Stimulated activated CD8-positive, alpha-beta memory T cell treated with anti-CD3 and anti-CD28 coated beads, Interleukin-7, amount 100 ng/mL, for 1 hour (primary cell): Measurements from ENCODE around the gene MRPL52.
"Not testable (repeated sequence)": the region's sequence is repeated elsewhere in the genome, so short reads cannot be mapped to it uniquely, and the experiment has no call there.

Experiments used
- DNase-seq, 2 donors: peaks; one replicate each; pipeline ENCODE4 v3.0.0-alpha.2; 2020; ENCODE audit warnings: low read depth in 2 of 2

Gene MRPL52

DNA sequence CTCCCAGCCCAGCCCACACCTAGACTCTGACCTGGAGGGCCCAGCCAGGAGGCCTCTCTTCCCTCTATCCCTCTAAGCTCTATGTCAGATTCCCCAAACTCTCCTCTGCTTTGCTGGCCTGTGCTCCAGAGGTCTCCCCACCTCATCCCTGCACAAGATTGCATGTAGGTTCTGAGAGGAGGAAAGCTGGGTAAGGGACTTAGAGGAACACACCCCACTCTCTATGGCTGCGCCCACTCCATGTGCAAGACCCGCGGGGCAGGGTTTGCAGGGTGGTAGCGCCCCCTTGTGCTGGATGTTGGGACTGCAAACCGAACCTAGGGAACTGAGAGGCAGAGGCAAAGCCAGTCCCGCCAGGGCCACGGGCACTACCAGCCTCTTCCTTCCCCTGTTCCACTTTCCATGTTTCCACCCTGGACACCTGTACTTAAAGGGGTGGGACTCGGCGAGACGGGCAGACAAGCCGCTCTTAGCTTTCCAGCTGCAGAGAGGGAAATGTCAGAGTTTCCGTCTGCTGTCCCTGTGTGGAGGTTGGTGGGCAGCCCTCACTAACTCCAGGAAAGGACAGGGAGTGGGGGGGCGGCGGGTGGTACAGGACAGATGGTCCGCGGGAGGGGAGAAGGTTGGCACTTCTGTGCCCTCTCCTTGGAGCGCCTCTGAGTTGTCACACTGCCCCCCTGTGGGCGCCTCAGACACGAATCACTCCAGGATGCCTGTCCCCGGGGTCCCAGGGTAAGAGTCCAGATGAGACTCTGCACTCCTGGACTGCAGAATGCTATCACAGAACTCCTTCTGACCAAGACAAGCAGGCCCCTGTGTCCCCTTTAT, 23.5 kb downstream of the MRPL52 start:
- peak; percentile 78 to 94 for DNase-seq

DNA sequence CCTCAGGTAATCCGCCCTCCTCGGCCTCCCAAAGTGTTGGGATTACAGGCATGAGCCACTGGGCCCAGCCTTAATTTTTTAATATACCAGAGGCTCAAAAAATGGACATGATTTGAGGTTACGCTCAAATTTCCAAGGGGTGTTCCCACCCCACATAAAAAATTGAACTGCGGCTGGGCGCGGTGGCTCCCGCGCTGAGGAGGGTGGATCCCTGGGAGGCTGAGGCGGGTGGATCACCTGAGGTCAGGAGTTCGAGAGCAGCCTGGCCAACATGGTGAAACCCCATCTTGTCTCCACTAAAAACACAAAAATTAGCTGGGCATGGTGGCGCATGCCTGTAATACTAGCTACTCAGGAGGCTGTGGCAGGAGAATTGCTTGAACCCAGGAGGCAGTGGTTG, 24.6 kb downstream of the MRPL52 start:
- not testable (repeated sequence) for DNase-seq

DNA sequence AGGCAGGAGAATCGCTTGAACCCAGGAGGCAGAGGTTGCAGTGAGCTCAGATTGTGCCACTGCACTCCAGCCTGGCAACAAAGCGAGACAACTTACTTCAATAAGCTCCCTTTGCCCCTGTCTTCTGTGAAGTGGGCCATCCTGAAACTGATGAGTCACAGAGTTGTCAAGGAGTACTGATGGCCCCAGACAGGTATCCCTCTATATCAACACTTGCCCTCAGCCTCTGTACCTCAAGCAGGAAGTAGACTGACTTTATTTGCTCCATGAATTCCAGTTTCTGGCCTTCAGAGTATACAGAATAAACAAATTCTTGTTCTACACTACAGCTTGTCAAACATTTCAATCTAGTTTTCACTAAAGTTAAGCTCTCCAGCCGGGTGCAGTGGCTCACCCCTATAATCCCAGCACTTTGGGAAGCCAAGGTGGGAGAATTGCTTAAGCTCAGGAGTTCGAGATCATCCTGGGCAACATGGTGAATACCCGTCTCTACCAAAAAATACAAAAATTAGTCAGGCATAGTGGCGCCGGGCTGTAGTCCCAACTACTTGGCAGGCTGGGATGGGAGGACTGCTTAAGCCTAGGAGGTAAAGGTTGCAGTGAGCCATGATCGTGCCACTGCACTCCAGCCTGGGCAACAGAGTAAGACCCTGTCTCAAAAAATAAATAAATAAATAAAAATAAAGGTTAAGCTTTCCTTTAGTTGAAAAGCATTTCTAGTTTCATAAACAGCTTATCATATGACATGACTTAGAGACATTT, 25.5 kb downstream of the MRPL52 start:
- no peak for DNase-seq

DNA sequence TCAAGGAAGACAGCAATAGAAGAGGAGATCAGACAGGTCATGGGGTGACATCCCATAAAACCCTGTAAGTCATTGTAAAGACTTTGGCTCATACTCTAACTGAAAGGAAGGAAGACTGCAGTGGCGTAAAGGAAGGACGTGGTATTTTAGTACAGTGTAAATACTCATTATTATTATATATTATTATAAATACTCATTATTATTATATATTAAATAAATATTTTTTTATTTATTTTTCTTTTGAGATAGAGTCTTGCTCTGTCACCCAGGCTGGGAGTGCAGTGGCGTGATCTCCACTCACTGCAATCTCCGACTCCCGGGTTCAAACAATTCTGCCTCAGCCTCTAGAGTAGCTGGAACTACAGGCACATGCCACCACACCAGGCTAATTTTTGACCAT, 26.7 kb downstream of the MRPL52 start:
- no peak for DNase-seq

DNA sequence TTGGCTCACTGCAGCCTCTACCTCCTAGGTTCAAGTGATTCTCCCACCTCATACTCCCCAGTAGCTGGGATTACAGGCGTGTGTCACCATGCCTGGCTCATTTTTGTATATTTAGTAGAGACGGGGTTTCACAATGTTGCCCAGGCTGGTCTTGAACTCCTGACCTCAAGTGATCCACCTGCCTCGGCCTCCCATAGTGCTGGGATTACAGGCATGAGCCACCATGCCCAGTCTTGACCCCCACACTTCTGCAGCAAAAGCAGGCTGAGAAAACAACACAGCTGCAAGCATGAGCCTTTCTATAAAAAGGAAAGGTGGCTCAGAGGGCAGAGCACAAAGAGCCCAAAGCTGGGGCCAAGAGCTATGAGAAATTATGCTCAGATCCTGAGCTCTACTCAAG, 30.7 kb downstream of the MRPL52 start:
- not testable (repeated sequence) for DNase-seq

DNA sequence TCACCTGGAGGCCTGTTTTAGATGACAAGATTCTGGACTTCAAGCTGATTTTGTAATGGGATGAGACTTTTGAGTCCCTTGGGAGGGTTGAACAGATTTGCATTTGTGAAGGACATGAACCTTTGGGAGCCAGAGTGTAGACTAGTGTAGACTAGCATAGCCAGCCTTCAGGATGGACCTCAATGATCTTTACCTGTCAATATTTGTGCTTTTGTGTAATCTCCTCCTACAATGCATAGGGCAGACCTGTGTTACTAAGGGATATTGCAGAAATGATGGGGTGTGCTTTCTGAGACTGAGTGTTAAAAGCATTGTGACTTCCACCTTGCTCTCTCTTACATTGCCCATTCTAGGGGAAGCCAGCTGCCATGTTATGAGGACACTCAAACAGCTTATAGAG, 32.0 kb downstream of the MRPL52 start:
- DNase-seq, result no peak

DNA sequence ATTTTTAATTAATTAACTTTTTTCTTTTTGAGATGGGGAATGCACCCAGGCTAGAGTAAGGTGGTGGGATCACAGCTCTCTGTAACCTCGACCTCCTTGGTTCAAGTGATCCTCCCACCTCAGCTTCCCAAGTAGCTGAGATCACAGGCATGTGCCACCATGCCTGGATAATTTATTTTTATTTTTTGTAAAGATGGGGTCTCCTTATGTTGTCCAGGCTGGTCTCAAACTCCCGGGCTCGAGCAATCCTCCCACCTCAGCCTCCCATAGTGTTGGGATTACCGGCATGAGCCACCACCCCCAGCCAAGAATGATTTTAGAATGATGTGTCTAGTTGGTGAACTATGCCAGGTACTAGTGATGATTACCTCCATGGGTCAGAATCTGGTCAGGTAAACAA, 35.3 kb downstream of the MRPL52 start:
- no peak for DNase-seq

DNA sequence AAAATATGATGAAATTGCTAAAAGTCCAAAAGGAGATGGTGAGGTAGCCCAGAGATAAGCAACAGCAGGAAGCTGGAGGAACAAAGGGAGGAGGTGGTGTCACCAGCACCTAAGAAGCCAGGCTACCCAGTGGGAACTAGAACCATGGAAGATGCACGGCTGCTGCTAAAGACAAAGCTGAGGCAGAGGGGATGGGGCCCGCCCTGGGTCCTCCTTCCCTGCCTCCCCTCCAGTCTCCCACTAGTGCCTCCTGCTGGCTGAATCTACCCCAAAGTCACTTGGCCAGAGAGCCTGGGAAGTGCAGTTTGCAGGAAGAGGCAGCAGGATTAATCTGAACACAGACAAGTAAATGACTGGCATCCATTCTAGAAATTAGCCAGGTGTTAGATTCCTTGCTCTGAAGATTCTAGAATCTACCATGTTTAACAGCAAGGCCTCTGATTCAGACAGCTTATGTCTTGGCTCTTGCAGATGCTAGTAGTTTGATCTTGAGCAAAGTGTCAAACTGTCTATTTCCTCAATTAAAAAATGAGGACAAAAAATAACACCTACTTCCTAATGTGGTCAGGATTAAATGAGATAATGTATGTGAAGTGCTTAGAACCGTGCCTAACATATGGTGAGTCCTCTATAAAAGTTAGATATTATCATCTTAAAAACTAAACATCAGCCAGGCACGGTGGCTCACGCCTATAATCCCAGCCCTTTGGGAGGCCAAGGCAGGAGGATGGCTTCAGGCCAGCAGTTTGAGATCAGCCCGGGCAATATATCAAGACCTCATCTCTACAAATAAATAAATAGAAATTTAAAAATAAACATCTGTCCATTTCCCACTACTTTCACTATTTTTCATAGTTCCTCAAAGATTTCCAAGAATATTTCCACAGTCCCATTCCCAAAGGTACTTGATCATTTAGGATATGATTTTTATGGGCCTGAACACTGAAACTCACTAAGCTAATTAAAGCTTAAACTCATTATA, 36.0 kb downstream of the MRPL52 start:
- DNase-seq, result no peak

DNA sequence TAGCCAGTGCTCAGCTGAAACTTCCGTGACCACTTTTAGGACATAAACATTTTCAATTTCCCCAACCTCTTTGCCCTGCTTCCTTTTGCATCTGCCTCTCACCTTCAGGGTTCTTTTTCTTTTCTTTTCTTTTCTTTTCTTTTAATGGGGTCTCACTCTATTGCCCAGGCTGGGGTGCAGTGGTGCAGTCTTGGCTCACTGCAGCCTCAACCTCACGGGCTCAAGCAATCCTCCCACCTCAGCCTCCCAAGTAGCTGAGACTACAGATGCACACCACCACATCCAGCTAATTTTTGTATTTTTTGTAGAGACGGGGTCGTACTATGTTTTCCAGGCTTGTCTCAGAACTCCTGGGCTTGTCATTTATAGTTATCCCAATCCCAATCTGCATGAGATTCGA, 37.2 kb downstream of the MRPL52 start:
- no peak for DNase-seq

DNA sequence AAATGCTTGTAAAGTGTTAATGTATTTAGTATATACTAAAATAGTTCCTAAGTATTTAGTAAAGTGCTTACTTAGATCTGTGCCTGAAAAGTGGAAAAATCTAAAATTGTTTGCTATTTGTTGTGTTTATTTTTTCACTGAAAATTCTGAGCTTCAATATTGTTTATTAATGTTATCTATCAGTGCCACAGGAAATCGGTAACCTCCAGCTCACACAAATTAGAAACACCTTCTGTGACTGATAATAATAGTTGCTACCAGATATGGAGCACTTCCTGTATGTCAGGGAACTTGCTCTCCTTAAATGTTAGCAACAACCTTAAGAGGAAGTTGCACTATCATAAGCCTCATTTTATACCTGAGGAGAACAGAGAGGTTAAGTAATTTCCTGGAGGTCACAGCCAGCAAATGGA, 41.1 kb downstream of the MRPL52 start:
- no peak for DNase-seq

DNA sequence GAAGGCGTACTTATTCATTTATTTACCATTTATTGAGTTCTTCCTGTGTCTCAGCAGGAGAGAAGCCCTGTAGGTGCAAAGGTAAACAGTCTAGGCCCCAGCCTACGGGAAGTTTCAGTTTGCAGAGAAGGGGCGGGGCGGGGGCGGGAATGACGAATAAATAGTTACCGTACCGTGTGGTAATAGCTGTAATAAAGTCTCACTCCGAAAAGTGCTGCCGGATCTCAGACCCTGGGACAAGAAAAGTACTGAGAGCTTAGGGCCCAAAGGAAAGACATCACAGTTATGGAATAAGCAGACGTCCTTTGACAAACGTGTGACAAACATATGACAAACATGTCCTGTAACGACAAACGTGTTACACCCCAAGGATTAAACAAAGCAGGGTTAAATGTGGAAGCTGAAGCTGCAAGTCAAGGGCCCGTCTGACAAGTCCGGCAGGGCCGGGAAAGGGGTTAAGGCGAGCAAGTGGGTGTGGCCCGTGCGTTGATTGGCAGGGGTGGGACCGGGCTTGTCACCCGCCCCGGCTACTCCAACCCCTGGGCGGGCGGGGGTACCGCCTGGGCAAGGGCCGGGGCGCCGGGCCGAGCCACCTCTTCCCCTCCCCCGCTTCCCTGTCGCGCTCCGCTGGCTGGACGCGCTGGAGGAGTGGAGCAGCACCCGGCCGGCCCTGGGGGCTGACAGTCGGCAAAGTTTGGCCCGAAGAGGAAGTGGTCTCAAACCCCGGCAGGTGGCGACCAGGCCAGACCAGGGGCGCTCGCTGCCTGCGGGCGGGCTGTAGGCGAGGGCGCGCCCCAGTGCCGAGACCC, 41.7 kb downstream of the MRPL52 start, which contains the start of gene LRP10:
Gene LRP10, plus strand, starts transcription at position 517 of the 809 bp plus-strand sequence. CDS start 564 bp downstream, outside the sequence.
- DNase-seq, result peak; percentile 44 to 54

DNA sequence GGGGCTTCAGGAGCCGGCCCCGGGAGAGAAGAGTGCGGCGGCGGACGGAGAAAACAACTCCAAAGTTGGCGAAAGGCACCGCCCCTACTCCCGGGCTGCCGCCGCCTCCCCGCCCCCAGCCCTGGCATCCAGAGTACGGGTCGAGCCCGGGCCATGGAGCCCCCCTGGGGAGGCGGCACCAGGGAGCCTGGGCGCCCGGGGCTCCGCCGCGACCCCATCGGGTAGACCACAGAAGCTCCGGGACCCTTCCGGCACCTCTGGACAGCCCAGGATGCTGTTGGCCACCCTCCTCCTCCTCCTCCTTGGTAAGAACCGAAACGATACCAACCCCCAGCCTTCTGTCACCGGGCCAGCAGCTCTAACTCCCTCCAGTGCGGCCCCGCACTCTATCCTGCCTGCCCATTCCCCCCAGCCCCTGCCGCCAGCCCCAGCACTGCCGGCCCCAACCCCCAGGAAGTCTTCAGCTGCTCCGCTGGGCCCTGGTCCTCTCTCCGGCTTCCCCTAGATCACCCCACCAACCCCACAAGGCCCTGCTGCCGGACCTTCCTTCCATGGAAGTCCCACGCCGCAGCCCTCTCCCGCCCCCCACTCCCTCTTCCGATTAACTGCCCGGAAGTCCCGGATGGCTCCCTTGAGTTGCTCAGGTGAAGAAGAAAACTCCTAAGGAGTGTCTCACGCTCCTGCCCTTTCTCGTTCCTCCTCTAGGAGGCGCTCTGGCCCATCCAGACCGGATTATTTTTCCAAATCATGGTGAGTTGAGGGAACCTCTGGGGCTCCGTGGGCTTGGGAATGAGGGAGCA, 42.5 kb downstream of the MRPL52 start:
- peak; percentile 54 to 59 for DNase-seq

DNA sequence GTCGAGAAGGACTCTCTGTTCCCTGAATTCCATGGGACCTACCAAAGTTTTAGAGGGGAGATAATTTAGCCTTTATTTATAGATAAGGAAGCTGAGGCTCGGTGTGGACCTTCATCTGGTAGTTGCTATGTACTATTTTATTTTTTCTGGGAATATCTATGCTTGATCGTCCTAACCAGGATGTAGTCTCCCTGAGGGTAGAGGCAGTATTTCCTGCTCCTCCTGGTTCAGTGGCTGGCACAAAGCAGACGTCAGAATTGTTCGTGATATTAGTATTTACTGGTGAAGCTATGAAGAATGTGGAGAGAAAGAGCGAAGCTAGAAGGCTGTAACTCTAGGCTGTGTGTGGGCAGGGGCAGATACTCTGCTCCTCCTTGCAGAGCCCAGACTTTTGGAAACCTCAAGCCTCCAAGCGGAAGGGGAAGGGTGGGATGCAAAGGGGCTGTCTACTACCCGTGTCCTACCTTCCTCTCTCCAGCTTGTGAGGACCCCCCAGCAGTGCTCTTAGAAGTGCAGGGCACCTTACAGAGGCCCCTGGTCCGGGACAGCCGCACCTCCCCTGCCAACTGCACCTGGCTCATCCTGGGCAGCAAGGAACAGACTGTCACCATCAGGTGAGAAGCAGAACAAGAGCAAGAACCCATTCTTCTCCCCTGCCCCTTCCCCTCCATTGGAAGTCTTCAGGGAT, 43.3 kb downstream of the MRPL52 start:
- DNase-seq, result no peak

DNA sequence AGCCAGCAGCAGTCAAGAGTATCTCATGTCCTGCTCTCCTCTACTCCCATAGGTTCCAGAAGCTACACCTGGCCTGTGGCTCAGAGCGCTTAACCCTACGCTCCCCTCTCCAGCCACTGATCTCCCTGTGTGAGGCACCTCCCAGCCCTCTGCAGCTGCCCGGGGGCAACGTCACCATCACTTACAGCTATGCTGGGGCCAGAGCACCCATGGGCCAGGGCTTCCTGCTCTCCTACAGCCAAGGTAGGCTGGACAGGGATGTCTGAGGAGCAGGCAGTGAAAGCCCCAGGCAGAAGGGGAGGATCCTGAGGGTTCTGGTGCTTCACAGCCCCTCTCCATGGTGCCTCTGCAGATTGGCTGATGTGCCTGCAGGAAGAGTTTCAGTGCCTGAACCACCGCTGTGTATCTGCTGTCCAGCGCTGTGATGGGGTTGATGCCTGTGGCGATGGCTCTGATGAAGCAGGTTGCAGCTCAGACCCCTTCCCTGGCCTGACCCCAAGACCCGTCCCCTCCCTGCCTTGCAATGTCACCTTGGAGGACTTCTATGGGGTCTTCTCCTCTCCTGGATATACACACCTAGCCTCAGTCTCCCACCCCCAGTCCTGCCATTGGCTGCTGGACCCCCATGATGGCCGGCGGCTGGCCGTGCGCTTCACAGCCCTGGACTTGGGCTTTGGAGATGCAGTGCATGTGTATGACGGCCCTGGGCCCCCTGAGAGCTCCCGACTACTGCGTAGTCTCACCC, 45.5 kb downstream of the MRPL52 start:
- no peak for DNase-seq

DNA sequence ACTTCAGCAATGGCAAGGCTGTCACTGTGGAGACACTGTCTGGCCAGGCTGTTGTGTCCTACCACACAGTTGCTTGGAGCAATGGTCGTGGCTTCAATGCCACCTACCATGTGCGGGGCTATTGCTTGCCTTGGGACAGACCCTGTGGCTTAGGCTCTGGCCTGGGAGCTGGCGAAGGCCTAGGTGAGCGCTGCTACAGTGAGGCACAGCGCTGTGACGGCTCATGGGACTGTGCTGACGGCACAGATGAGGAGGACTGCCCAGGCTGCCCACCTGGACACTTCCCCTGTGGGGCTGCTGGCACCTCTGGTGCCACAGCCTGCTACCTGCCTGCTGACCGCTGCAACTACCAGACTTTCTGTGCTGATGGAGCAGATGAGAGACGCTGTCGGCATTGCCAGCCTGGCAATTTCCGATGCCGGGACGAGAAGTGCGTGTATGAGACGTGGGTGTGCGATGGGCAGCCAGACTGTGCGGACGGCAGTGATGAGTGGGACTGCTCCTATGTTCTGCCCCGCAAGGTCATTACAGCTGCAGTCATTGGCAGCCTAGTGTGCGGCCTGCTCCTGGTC, 46.1 kb downstream of the MRPL52 start:
- DNase-seq, result no peak

DNA sequence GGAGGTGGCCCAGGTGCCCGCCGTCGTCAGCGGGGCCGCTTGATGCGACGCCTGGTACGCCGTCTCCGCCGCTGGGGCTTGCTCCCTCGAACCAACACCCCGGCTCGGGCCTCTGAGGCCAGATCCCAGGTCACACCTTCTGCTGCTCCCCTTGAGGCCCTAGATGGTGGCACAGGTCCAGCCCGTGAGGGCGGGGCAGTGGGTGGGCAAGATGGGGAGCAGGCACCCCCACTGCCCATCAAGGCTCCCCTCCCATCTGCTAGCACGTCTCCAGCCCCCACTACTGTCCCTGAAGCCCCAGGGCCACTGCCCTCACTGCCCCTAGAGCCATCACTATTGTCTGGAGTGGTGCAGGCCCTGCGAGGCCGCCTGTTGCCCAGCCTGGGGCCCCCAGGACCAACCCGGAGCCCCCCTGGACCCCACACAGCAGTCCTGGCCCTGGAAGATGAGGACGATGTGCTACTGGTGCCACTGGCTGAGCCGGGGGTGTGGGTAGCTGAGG, 47.4 kb downstream of the MRPL52 start:
- DNase-seq, result no peak

DNA sequence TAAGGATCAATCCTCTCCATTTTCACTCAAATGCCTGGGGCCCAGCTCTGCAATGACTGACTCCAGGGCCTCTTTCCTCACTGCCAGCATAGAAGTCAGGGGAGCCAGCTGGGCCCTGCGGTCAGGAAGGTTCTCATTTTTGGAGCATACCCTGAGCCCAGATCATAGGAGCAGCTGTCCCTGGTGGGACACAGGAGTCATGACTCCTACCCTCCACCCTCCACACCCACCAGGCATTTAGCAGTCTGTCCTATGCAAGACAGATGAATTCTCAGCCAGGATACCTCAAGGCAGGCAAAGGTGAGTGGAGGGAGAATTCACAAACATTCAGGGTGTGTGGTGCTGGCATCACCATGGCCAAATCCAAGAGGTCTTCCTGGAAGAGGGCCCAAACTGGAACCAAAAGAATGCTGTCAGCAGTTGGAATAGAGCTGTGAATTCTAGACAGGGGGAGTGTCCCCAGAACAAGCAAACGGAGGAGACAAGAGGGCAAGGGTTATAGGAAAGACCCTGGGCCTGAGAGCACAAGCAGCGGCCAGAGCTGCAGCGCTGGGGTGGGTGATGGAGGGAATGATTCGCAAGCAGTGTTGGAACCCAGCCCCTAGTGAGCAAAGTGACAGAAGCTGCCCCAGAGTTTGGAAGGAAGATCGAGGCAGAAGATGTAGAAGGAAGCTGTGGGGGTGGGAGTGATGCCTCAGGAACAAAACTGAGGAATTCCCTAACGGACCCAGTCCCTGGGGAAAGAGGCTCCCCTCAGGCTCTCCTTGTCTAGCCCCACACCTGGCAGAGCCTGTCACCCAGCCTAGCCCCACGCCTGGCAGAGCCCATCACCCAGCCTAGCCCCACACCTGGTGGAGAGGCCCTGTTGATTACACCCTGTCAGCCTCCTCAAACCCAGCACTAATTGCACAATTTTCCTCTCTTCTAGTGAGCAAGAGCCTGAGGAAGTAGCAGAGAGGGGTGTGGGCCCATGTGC, 48.9 kb downstream of the MRPL52 start:
- DNase-seq, result no peak
